ENCODE results near the gene BSDC1.
"Not testable (repeated sequence)": the region's sequence is repeated elsewhere in the genome, so short reads cannot be mapped to it uniquely, and the experiment has no call there.

Gene BSDC1

GRCh38 chr1:32406629-32407111, 12.4 kb upstream of the BSDC1 start:
- TF ChIP-seq JUND (IDR thresholded peaks at IDR 0.05; ENCODE audit: low read depth), result no peak
- in situ Hi-C loops (cut with HindIII; ENCODE audit: low pct_unique_long_range_greater_than_20kb, low sequenced_read_pairs), result no loop called here
- no peak for DNase-seq (ENCODE audit: low read depth in 1 of 2, low spot score in 1 of 2)

DNA sequence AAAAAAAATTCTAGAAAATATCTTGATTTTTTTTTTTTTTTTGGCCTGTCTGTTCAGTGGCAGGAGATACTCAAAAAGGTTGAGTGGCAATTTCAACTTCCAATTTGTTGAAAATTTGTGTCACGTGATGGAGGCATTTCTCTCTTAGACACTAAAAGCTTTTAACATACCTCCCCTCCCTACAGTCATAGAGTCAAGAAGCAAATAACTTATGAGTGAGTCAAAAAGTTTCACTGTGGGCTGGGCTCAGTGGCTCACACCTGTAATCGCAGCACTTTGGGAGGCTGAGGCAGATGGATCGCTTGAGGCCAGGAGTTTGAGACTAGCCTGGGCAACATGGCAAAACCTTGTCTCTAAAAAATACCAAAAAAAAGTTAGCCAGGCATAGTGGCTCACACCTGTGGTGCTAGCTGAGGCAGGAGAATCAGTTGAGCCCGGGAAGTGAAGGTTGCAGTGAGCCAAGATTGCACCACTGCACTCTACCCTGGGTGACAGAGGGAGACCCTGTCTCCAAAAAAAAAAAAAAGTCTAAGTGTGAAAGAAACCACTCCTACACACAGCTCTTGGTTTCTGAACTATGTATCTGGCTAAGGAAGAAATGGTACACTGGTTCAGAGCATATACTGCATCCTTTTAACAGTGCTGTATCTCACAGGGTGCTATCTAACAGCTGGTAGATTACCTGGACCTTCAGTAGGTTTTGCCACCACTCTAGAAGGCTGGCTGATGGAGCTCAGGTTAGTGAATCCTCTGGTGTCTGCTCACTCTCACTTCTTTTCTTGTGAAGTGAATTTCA, 11.6 kb upstream of the BSDC1 start:
- no peak for TF ChIP-seq JUND (IDR thresholded peaks at IDR 0.05; ENCODE audit: low read depth)
- in situ Hi-C loops (cut with HindIII; ENCODE audit: low pct_unique_long_range_greater_than_20kb, low sequenced_read_pairs), result no loop called here
- no peak for DNase-seq (ENCODE audit: low read depth in 1 of 2, low spot score in 1 of 2)

DNA sequence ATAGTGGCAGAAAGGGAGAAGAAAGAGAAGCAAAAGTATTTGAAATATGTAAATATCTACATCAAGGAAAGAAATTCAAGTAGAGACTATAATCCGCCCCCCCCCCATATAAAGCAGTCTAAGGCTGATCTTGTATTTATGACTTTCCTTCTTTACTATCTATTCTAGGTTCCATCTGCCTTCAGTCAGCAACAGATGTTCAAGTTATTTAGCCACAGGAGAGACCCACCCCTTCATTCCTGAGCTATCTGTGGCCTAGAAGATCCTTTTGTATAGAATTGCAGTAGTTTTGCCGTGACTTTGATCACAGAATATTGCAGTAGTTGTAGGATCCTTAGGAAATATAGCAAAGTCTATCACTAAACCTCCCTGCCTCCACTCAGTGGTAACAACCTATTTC, 10.7 kb upstream of the BSDC1 start:
- in situ Hi-C loops (cut with HindIII; ENCODE audit: low pct_unique_long_range_greater_than_20kb, low sequenced_read_pairs), result no loop called here
- no peak for TF ChIP-seq JUND (IDR thresholded peaks at IDR 0.05; ENCODE audit: low read depth)
- DNase-seq (ENCODE audit: low read depth in 1 of 2, low spot score in 1 of 2), result no peak

- DNase-seq (ENCODE audit: low read depth in 1 of 2, low spot score in 1 of 2), result peak; percentile 49 to 78
- no peak for TF ChIP-seq JUND (IDR thresholded peaks at IDR 0.05; ENCODE audit: low read depth)
These were observed 6.8 kb upstream of the BSDC1 start for GRCh38 chr1:32400876-32401631.

GRCh38 chr1:32399843-32400242, 5.6 kb upstream of the BSDC1 start:
- in situ Hi-C loops (cut with HindIII; ENCODE audit: low pct_unique_long_range_greater_than_20kb, low sequenced_read_pairs), result no loop called here
- no peak for TF ChIP-seq JUND (IDR thresholded peaks at IDR 0.05; ENCODE audit: low read depth)
- no peak for DNase-seq (ENCODE audit: low read depth in 1 of 2, low spot score in 1 of 2)

More at GRCh38 chr1:32400876-32401631, 6.8 kb upstream of the BSDC1 start:
- in situ Hi-C loops (cut with HindIII; ENCODE audit: low pct_unique_long_range_greater_than_20kb, low sequenced_read_pairs), result no loop called here

GRCh38 chr1:32398401-32398800, 4.2 kb upstream of the BSDC1 start:
- in situ Hi-C loops (cut with HindIII; ENCODE audit: low pct_unique_long_range_greater_than_20kb, low sequenced_read_pairs), result no loop called here
- TF ChIP-seq JUND (IDR thresholded peaks at IDR 0.05; ENCODE audit: low read depth), result no peak

GRCh38 chr1:32396524-32396923, 2.3 kb upstream of the BSDC1 start:
- in situ Hi-C loops (cut with HindIII; ENCODE audit: low pct_unique_long_range_greater_than_20kb, low sequenced_read_pairs); DNase-seq (ENCODE audit: low read depth in 1 of 2, low spot score in 1 of 2): not testable (repeated sequence)

More at GRCh38 chr1:32398401-32398800, 4.2 kb upstream of the BSDC1 start:
- no peak for DNase-seq (ENCODE audit: low read depth in 1 of 2, low spot score in 1 of 2)

GRCh38 chr1:32394890-32395432, 720 bp upstream of the BSDC1 start:
- in situ Hi-C loops (cut with HindIII; ENCODE audit: low pct_unique_long_range_greater_than_20kb, low sequenced_read_pairs), result no loop called here
- TF ChIP-seq JUND (IDR thresholded peaks at IDR 0.05; ENCODE audit: low read depth), result no peak
- no peak for DNase-seq (ENCODE audit: low read depth in 1 of 2, low spot score in 1 of 2)

DNA sequence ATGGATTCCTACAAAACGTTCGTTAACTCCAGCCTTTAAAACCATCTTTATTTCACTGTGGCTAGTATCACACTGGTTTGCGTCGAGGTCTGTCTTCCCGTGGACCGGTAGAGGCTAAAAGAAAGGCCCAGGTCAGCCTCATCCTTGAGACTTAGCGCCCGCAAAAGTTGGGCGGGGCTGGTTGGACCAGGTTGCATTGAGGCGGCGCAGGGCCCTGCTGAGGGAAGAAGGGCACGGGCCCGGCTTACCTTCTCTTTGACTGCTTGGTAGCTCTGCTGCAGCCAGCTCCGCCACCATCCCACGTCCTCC, 455 bp downstream of the BSDC1 start:
- TF ChIP-seq JUND (IDR thresholded peaks at IDR 0.05; ENCODE audit: low read depth), result no peak
- in situ Hi-C loops (cut with HindIII; ENCODE audit: low pct_unique_long_range_greater_than_20kb, low sequenced_read_pairs), result no loop called here
- DNase-seq (ENCODE audit: low read depth in 1 of 2, low spot score in 1 of 2), result peak; percentile 4 to 51

GRCh38 chr1:32393136-32393535, 1.1 kb downstream of the BSDC1 start:
- in situ Hi-C loops (cut with HindIII; ENCODE audit: low pct_unique_long_range_greater_than_20kb, low sequenced_read_pairs), result no loop called here
- no peak for DNase-seq (ENCODE audit: low read depth in 1 of 2, low spot score in 1 of 2)
- no peak for TF ChIP-seq JUND (IDR thresholded peaks at IDR 0.05; ENCODE audit: low read depth)

DNA sequence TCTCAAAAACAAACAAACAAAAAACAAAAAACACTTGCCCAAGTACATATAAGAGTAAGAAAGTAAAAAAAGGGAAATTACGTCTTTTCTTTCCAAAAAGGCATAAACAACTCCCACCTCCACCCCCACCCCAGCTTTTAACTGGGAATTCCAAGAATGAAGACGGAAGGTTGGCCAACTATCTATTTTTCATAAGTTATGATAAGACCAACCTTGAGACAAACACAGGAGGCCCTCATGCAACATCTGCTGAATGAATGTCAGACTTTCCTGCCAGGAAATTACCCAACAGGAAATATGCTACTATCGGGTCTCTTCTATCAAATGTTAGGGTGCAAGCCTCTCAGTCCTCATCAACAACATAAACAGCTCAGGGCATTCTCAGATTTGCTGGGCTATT, 1.9 kb downstream of the BSDC1 start:
- TF ChIP-seq JUND (IDR thresholded peaks at IDR 0.05; ENCODE audit: low read depth), result no peak

DNA sequence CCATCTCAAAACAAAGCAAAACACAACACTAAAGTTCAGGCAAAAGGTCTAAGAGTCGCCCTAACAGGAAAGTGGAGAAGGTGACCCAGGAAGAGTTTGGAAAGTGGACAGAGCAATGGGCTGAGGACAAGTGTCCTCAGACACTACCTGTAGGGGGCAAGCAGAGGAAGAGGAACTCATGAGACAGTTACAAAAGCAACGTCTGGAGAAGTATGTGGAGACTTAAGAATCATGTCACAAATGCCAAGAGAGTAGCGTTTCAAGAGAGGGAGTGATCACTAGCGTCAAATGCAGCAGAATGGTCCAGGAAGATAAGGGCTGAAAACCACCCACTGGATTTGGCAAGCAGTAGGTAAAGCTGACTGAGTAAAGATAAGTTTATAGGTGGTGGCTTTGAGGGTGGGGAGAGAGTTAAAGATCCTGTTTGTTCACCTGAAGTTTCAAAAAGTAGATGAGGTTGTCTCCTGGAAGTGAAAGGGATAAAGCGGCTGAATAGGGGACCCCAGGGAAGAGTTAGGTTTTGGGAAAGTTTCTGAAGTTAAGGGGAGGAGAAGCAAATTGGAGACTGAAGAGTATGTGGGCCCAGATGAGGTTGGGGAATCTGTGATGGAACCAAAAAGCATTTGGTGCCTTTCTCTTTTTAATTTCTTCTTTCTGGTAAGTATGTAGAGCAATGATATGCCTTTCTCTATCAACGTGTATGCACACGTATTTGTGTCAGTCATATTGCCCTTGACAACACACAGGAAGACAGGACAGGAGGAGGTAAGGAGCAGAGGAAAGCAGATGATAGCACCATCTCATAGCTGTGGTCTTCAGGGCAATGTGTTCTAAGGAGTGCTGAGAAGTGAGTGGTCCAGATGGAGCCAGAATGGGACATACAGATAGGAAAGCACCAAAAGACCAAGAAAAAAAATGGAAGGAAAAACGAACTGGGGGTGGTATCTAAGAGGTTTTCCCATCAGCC, 3.1 kb downstream of the BSDC1 start:
- DNase-seq (ENCODE audit: low read depth in 1 of 2, low spot score in 1 of 2), result no peak
- TF ChIP-seq JUND (IDR thresholded peaks at IDR 0.05; ENCODE audit: low read depth), result no peak
- in situ Hi-C loops (cut with HindIII; ENCODE audit: low pct_unique_long_range_greater_than_20kb, low sequenced_read_pairs), result no loop called here

More for the DNA sequence above, 1.9 kb downstream of the BSDC1 start:
- in situ Hi-C loops (cut with HindIII; ENCODE audit: low pct_unique_long_range_greater_than_20kb, low sequenced_read_pairs), result no loop called here
- DNase-seq (ENCODE audit: low read depth in 1 of 2, low spot score in 1 of 2), result no peak

All from T47D (cell line).